ENCODE results near the gene RHBDL1. TPM values are rescaled to one million over a fixed set of nuclear protein-coding genes. Genes with fewer than 3 reads are reported as not detected.
A peak's percentile ranks its signal among the peaks of the same experiment; 100 is the strongest.

RHBDL1 gene
- total and polyA plus RNA-seq, 4 donors = 0.91 to 5.4 (median 1.6) TPM

DNA sequence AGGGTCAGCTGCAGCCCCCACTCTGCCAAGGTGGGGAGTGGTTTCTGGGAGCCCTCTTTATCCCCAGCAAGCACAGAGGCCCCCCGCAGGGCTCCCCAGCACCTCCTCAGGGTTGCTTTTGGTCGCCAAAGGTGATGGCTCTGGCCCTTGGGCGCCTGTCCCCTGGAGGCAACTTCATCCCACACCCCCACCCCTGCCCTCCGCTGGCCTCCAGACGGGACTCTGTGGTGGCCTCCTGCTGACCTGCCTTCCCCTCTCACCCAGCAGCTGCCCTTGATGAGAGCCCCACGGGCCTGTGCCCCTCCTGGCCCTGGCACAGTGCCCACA lies 15.4 kb upstream of the RHBDL1 start:
- Histone ChIP-seq H3K9ac (ENCODE audit: insufficient read depth in 1 of 2, low read length in 2 of 2) (no peak overlapping the region), H3K27ac (ENCODE audit: low read depth in 1 of 2, low read length in 1 of 2) (peak overlapping the region in 1 of 2 donors; percentile 69), H3K36me3 (ENCODE audit: control insufficient read depth in 4 of 4, insufficient read depth in 4 of 4, low read length in 4 of 4) (peaks cover 0 to 32% (median 2%) of the 10 kb centered on the region in 4 donors), H3K4me3 (no peak overlapping the region), H3K27me3 (ENCODE audit: control insufficient read depth in 3 of 3, insufficient read depth in 3 of 3, low read length in 2 of 3) (no peaks in the 10 kb centered on the region), H3K4me1 (ENCODE audit: control insufficient read depth in 5 of 5, insufficient read depth in 5 of 5, low read length in 5 of 5) (peaks cover 0 to 7% (median 0%) of the 10 kb centered on the region in 5 donors), H3K9me3 (ENCODE audit: control insufficient read depth in 4 of 4, insufficient read depth in 3 of 4, low read length in 3 of 4) (no peaks in the 10 kb centered on the region)
- no peak for DNase-seq
- TF ChIP-seq, protein P1, sequence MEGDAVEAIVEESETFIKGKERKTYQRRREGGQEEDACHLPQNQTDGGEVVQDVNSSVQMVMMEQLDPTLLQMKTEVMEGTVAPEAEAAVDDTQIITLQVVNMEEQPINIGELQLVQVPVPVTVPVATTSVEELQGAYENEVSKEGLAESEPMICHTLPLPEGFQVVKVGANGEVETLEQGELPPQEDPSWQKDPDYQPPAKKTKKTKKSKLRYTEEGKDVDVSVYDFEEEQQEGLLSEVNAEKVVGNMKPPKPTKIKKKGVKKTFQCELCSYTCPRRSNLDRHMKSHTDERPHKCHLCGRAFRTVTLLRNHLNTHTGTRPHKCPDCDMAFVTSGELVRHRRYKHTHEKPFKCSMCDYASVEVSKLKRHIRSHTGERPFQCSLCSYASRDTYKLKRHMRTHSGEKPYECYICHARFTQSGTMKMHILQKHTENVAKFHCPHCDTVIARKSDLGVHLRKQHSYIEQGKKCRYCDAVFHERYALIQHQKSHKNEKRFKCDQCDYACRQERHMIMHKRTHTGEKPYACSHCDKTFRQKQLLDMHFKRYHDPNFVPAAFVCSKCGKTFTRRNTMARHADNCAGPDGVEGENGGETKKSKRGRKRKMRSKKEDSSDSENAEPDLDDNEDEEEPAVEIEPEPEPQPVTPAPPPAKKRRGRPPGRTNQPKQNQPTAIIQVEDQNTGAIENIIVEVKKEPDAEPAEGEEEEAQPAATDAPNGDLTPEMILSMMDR (IDR thresholded peaks at IDR 0.05; ENCODE audit: control extremely low read depth, extremely low read depth) = no peak
- no peak for ATAC-seq (ENCODE audit: insufficient read depth, low FRiP score)
- WGBS, 2 donors = 61 to 82% methylated on average over 5 to 6 of the region's 6 CpGs

DNA sequence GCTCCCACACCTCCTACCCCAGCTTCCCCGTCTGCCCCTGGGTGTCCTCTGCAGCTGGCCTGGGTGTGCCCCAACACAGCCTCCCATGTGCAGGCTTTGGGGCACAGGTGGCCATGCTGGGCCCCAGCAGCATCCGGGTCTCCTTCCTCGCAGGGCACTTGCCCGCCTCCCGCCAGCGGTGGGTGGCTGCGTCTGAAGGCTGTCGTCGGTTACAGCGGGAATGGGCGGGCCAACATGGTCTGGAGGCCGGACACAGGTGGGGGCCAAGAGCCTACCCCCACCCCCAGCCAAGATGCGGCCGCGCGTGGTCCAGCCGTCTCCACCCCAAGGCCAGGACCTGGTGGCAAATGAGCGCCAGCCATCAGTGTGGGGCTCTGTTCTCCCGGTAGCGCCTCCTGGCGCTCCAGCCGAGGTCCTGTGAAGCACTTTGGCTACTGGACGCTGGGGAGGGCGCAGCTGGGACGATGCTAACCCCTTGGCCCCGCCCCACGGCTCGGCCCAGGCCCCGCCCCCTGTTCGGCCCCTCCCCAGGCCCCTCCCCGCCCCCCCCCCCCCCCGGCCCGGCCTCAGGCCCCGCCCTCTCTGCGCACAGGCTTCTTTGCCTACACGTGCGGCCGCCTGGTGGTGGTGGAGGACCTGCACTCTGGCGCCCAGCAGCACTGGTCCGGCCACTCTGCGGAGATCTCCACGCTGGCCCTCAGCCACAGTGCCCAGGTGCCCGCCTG lies 14.8 kb upstream of the RHBDL1 start:
- 6 to 17% methylated on average over 28 to 39 of the region's 43 CpGs for WGBS, 2 donors
- Histone ChIP-seq H3K9me3 (ENCODE audit: control insufficient read depth in 4 of 4, insufficient read depth in 3 of 4, low read length in 3 of 4) (no peaks in the 10 kb centered on the region), H3K36me3 (ENCODE audit: control insufficient read depth in 4 of 4, insufficient read depth in 4 of 4, low read length in 4 of 4) (peaks cover 0 to 27% (median 2%) of the 10 kb centered on the region in 4 donors), H3K27me3 (ENCODE audit: control insufficient read depth in 3 of 3, insufficient read depth in 3 of 3, low read length in 2 of 3) (no peaks in the 10 kb centered on the region), H3K4me3 (no peak overlapping the region), H3K9ac (ENCODE audit: insufficient read depth in 1 of 2, low read length in 2 of 2) (no peak overlapping the region), H3K4me1 (ENCODE audit: control insufficient read depth in 5 of 5, insufficient read depth in 5 of 5, low read length in 5 of 5) (peaks cover 0 to 7% (median 0%) of the 10 kb centered on the region in 5 donors), H3K27ac (ENCODE audit: low read depth in 1 of 2, low read length in 1 of 2) (peak overlapping the region; percentile 68 to 69)
- ATAC-seq (ENCODE audit: insufficient read depth, low FRiP score) (peak; percentile 82), DNase-seq (peak; percentile 66 to 83 (median 70))
- TF ChIP-seq, protein P1 (IDR thresholded peaks at IDR 0.05; ENCODE audit: control extremely low read depth, extremely low read depth) = peak; percentile 25

DNA sequence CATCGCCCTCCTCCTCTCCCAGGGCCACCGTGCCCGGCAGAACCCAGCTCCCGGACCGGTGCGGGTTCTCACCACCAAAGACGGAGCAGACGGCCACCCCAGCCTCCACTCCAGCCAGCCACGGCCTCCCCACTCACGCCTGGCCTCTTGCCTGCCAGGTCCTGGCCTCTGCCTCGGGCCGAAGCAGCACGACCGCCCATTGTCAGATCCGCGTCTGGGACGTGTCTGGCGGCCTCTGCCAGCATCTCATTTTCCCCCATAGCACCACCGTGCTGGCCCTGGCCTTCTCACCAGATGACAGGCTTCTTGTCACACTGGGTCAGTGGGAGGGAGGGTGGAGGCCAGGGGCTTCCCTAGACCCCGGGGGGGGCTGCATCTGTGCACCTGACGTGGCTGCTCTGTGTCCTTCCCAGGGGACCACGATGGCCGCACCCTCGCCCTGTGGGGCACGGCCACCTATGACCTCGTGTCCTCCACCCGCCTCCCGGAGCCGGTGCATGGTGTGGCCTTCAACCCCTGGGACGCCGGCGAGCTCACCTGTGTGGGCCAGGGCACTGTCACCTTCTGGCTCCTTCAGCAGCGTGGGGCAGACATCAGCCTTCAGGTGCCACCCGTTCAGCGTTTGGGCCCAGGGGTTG lies 14.2 kb upstream of the RHBDL1 start:
- no peak for DNase-seq
- ATAC-seq (ENCODE audit: insufficient read depth, low FRiP score) = no peak
- H3K27me3 ChIP-seq (ENCODE audit: control insufficient read depth in 3 of 3, insufficient read depth in 3 of 3, low read length in 2 of 3) = no peaks in the 10 kb centered on the region
- no peaks in the 10 kb centered on the region for H3K9me3 ChIP-seq (ENCODE audit: control insufficient read depth in 4 of 4, insufficient read depth in 3 of 4, low read length in 3 of 4)
- peak overlapping the region in 1 of 2 donors; percentile 34 for H3K27ac ChIP-seq (ENCODE audit: low read depth in 1 of 2, low read length in 1 of 2)
- no peak overlapping the region for H3K9ac ChIP-seq (ENCODE audit: insufficient read depth in 1 of 2, low read length in 2 of 2)
- peaks cover 0 to 7% (median 0%) of the 10 kb centered on the region in 5 donors for H3K4me1 ChIP-seq (ENCODE audit: control insufficient read depth in 5 of 5, insufficient read depth in 5 of 5, low read length in 5 of 5)
- H3K36me3 ChIP-seq (ENCODE audit: control insufficient read depth in 4 of 4, insufficient read depth in 4 of 4, low read length in 4 of 4) = peaks cover 0 to 21% (median 2%) of the 10 kb centered on the region in 4 donors
- TF ChIP-seq, protein P1 (IDR thresholded peaks at IDR 0.05; ENCODE audit: control extremely low read depth, extremely low read depth) = no peak
- H3K4me3 ChIP-seq = no peak overlapping the region
- 60 to 71% methylated on average over 35 of the region's 35 CpGs for WGBS, 2 donors

Measured in lung (tissue), 12 donors.